Measurements from ENCODE around the gene LMX1A. TPM values are rescaled to one million over a fixed set of nuclear protein-coding genes. Genes with fewer than 3 reads are reported as not detected.
A peak's percentile ranks its signal among the peaks of the same experiment; 100 is the strongest.

LMX1A gene
- polyA plus RNA-seq, 4 donors, result 0.04 TPM; not detected in 3

DNA sequence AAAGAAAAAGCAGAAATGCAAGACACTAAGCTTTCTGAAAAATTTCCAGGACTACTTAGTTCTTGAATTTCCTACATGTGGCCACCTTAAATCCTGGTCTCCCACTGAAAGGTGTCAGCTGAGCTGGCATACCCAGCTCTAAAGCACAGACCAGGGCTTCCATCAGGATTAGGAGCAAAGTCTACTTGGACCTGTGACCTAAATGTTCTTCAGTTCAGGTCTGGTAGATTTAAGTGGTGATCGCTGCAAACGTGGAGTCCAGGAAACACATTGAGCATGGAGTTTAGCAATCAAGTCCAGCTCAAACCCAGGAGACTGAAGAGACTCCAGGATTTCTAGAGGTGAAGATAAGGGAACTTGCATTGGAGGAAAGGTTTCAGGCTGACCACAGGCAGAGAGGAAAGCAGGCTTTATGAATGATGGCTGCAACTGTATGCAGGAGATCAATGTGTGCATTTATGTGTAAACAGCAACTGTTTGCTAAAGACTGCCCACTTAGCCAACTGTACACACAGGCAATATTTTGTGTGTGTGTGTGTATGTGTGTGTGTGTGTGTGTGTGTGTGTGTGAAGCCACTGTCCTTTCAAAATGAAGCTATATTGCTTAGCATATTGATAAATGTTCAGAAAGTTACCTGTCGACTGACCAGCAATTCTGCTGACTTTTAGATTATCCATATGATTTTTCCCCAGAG, 75.2 kb downstream of the LMX1A start:
- no peak for DNase-seq (ENCODE audit: low read depth in 4 of 4, low spot score in 3 of 4)

DNA sequence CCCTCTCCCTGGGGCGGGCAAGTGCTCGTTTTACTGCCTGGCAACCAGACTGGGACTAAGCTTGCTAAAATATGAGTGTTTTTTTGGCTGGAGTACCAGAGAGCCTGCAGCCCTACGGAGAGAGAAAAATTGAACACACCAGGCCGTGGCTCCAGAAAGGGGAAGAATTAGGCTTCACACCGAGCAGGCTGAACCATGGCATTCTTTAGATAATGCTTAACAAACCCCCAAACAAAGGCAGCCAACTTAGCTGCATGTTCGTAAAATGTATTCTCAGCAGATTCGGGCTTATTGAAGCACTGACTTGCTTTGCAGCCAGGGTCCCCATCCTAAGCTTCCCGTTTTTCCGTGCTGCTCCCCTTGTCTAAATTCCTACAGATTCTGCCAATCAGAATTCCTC, 76.6 kb downstream of the LMX1A start:
- DNase-seq (ENCODE audit: low read depth in 4 of 4, low spot score in 3 of 4), result no peak

DNA sequence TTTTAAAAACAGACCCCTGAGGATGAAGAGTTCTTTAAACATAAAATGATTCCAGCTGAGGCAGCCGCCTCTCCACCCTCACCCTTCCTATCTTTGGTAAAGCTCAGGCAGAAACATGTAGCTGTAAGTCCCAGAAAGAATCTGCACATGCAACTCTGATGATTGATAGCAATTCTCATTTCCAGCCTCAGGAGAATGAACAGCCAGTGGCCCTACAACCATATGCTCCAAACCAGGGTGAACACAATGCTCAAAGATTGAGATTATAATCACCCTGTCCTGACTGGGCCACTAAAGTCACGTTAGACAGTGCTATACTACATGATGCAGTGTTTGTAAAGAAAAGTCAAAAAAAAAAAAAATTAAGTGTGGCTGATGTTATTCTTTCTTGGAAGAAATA, 80.2 kb downstream of the LMX1A start:
- no peak for DNase-seq (ENCODE audit: low read depth in 4 of 4, low spot score in 3 of 4)

DNA sequence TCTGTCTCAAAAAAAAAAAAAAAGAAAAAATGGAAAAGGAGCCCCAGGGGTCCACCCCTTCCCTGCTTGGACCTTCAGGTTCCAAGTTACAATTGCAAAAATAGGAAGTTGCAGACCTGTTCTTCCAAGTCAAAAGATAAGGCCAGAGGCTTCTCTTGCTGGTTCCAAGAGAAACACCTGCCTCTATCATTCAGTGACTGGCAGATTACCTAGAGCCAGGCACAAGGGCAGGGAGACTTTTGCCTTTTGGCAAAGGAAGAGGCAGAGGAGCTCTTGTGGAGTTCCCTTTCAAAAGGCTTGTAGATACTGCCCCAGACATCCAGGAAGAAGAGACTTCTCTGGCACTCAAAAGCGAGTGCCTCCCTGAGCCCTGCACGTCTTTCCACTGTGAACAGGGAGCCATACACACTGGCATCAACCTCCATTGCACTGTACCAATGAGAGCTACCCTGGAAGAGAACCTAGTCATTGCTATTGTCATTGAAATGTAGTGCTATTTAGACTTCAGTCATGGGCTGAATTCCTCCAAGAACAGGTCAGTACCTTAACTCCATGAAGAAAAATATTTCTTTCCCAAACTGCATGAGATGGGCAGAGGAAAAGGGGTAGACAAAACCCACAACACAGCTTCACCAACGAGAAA, 91.2 kb downstream of the LMX1A start:
- DNase-seq (ENCODE audit: low read depth in 4 of 4, low spot score in 3 of 4), result no peak

DNA sequence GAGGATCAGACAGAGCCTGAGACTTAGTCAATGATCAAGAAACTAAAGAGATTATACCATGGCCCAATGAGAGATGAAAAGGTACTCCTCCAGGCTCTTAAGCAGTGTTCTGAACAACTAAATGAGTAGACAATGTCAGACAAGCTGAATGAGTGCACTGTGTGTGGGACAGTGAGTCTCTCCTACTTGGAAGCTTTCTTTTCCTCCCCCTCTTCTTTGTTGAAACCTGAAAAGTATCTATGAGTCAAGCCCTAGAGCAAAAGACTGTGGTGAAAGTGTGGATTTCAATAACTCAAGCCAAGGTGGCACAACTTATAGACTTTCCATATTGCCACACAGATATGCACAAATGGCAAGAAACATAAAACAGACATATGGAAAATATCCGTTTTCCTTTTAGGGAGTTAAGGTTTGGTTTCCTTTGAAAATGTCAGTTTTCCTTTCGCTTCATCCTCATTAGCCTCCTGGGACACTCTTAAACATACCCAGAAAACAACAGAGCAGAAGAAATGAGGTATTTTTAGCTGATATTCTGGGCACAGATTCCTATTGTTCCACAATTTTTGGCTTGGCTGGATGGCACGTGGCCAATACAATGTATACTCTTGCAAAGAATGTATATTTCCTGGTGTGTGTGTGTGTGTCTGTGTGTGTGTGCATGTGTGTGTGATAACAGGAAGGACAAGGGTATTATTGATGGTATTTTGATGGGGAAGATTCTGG, 96.6 kb downstream of the LMX1A start:
- no peak for DNase-seq (ENCODE audit: low read depth in 4 of 4, low spot score in 3 of 4)

DNA sequence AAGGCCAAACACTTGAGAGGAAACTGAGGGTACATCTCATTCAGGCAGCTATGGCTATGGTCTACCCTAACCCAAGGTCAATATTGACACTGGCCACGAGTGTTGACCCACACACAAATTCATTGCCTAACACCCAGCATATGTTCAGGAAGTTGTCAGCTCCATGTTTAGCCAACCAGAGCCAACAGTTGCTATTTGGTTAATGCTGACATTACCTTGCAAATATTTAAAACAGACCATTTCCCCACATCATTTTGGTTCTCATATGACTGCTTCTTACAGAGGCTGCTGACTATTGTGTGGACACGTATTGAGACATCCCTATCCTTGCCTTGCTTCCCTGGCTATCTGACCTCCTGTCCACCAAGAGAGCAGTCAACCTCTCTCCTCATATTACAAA, 97.3 kb downstream of the LMX1A start:
- no peak for DNase-seq (ENCODE audit: low read depth in 4 of 4, low spot score in 3 of 4)

DNA sequence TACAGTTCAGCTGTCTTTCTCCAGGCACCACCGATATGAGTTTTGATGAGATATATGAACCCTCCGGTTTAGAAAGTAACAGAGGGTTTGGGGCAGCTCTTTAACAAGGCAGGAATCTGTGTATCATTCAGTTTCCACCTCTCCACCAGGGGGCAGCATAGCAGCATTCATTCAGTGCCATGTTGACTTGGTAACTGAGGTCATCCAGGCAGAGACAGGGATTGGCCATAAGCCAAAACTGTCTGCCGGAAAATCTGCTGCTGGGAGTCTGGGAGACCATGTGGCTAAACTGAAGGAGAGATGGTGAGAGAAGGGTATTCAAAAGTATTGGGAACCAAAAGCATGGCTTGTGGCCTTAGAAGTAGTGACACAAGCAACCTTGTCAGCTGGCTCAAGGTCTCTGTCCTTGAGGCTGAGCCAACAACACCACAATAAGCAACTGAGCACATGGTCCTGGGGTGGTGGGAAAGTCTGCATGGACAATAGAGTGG, 98.5 kb downstream of the LMX1A start:
- peak in 3 of 4 donors; percentile 38 to 56 (median 54) for DNase-seq (ENCODE audit: low read depth in 4 of 4, low spot score in 3 of 4)

DNA sequence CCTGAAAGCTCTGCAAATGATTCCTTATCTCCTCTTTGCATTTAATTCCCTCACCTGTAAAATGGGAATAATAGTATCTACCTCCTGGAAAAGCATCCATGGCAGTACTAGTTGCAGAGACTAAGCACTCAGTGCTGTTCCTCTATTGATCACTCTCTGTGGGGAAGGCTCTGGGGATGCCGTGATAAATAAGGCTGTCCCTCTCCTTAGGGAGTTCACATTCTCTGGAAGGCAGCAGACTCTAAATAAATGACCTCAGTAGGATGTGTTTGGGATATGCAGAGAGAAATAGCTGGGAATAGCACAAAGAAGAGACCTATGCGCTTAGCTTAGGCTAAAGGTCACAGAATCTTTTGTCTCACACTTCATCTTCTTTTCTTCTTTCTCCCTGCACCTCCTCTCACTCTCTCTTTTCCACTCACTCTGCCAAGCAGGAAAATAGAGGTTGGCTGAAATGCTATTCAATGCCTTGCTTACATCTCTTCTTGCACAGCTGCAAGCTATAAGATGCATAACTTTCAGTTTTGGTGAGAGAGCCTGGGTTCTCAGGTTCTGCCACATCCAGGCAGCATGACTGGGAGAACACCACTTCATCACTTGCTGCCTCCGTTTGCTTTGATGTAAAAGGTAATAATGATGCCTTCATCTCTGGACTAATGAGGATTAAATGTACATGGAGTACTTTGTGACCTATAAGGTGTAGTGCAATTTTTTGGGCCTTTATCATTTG, 101.5 kb downstream of the LMX1A start:
- DNase-seq (ENCODE audit: low read depth in 4 of 4, low spot score in 3 of 4), result no peak

DNA sequence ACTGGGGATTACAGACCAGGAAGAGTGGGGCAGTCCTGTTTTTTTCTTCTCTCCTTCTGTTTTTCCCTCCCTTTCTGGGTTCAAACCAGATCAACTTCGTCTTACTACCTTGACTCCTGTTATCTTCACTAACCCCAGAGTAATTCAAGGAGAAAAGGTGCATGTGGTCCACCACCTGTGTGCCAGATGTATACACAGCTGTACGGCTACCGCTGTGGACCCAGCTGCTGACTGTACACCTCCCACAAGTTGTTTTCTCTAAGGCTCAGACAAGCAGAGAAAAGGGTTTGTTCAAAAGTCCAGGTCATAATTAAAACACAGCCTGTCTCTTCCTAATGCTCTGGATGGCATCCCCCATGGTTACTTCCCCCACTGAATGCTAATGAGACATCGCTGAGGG, 102.1 kb downstream of the LMX1A start:
- no peak for DNase-seq (ENCODE audit: low read depth in 4 of 4, low spot score in 3 of 4)

DNA sequence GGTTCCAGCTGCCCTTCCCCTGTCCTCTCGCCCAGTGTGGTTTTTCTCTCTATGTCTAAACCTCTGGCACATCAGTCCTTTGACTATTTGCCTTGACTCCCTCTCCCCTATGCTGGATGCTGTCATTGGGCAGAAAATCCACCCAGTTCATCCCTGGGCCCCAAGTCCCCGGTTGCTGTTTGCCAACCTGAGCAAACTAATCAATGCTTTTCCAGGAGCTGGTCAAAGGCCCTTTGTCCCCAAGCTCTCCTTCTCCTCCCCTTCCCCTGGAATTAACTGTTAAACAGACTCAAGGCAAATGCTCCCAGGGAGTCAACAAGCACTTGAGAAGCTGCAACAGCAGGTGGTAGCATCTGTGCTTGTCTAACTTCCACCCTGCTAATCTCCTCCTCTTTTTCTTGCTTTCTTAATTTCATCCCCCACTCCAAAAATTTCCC, 102.7 kb downstream of the LMX1A start:
- DNase-seq (ENCODE audit: low read depth in 4 of 4, low spot score in 3 of 4), result no peak

DNA sequence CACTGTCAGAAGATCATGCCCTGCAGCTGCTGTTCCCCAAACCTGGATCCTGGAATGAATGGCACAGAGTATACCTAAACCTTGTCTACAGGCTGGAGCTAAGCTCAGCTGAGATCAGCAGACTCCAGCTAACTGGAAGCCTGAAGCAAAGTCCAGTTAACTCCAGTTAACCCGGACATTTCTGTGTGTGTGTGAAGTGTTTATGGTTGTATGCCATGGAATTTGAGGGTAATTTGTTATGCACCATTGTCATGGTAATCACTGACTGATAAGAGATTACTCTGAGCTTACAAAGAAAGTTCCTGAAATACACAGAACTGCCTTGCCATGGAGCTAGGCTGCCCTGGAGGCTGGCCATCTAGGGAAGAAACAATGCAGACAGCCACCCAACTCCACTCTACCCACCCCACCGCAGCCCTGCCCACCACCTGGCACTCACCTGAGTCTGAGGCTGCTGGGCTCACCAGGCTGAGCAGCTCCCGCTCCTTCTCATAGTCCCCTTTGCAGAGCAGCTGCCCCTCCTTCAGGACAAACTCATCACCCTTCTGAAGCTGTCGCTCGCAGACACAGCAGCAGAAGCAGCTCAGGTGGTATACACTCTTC, 107.4 kb downstream of the LMX1A start:
- no peak for DNase-seq (ENCODE audit: low read depth in 4 of 4, low spot score in 3 of 4)

DNA sequence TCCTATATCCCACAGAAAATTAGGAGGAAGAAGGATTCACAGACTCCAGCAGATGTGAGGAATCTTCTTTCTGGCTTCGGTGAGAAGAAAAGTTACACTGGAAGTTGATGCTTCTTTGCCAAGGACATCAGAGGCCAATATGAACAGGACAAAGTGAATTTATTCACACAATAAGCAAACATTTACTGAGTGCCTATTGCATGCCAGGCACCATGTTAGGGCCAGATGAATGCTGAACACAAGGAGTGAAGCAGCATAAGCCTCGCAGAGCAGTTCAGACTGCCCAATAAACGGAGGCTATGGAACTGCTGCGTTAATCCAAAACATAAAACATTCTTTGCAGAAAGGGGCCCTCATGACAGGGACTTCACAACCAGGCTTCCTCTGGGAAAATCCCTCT, 114.6 kb downstream of the LMX1A start:
- no peak for DNase-seq (ENCODE audit: low read depth in 4 of 4, low spot score in 3 of 4)

DNA sequence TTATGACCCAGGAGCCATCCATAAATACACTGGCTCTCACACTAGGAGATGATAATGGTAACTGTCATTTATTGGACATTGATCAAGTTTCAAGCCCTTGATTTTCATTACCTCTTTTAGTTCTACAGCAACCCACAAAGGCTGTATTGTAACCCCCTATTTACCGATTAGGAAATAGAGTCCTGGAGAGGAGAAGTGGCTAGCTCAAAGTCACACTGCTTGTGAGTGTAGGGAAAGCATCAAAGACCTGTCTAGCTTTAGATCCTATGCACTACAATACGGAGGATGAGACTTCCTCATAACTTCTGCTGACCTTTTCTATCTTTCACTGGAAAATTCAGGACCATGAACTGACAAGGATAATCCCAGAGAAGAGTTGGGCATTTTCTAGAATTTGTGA, 115.2 kb downstream of the LMX1A start:
- no peak for DNase-seq (ENCODE audit: low read depth in 4 of 4, low spot score in 3 of 4)

DNA sequence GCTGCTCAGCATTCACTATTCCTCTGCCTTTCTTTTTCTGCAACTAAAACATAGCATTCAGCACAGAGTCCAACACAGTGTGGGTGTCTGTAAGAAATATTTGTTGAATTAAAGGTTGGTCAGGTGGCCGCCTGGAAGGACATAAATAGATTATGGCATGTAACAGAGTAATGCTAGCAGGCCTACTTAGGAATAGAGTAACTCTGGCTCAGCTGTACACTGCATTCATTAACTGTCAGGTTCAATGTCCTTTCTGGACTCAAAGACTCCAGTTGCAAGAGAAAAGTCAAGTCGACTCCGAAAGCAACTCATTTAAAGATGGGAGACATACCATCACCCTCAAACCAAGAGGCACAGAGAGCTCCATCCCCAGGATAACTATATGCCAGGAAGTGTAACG, 116.0 kb downstream of the LMX1A start:
- DNase-seq (ENCODE audit: low read depth in 4 of 4, low spot score in 3 of 4), result no peak

DNA sequence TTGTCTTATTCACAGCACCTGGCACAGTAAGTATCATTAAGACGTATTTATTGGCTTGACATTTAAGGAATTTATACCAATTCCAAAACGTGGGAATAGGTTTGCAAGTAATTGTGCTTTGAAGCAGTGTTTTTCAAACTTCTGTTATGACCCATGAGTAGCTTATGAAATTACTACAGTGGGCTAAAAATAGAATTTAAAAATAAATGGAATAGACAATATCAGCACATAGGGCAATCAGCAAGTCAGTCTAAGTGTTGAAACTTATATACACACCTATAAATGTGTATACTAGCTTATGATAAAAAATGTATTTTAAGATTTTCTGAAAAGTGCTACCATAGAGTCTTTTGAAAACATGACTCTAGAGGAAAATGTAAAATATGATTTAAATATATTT, 116.6 kb downstream of the LMX1A start:
- no peak for DNase-seq (ENCODE audit: low read depth in 4 of 4, low spot score in 3 of 4)

DNA sequence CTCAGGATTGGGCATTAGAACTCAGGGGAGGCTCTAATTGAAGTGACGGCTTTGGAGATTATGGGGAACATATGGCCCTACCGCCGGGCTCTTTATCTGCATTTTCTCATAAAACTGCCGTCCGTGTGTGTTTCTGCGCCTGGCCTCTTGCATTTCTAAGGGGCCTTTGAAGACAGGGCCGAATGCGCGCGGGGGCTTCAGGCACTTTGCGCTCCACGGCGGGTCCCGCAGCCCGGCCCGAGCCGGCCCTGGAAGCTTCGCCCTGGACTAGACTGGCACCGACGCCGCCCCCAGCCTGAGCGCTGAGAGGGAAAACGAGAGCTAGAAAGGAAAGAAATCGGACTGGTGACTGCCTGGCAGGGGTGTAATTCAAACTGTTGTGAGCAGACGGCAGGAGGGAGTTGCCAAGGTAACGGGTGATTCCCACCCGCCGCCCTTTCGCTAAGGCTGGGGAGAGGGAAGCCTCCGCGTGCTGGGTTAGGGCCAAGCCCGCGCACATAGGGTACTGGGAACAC, 120.7 kb downstream of the LMX1A start:
- DNase-seq (ENCODE audit: low read depth in 4 of 4, low spot score in 3 of 4), result peak in 1 of 4 donors; percentile 29

DNA sequence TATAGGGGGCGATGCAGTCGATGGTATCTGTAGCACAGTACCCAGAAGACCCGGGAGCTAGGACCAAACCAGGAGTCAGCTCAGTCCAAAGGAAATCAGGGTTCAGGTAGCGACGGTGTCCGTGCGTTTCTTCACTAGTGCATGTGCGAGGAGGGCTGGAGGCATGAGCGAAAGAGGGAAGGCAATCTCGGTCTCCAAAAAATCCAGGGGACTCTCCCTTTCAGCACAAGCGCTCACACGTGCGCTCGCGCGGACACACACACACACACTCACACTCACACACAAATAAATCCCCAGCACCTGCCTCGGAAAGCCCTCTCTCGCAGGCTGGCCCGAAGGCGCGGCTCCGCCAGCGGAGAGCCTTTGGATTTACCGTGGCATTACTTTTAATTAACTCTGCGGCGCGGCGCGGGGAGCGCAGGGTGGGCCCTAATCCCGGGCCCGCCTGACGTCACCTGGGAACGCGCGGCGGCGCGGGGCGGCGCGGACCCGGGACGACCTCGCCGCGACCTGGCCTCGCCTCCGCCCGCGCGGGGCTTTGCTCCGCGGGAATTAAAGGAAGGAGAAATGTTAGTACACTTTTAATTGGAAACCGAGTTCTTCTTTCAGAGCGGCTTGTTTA, 121.2 kb downstream of the LMX1A start:
- no peak for DNase-seq (ENCODE audit: low read depth in 4 of 4, low spot score in 3 of 4)

DNA sequence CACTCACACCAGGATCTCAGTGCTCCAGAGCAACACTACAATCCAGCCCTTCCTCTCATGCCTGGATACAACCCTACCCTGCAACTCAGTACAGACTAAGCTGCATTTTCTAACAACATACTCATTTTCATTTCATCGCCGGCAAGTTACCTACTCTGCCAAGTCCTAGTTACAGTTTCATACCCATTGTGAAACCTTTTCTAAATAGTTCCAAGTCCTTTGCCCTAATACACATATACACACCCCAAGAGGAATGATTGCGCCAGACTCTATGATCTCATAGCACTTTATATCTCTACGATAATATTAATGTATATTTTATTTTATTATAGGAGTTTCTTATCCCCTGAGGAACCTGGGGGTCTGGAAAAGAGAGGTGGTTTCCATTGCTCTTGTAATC, 122.4 kb downstream of the LMX1A start:
- no peak for DNase-seq (ENCODE audit: low read depth in 4 of 4, low spot score in 3 of 4)

DNA sequence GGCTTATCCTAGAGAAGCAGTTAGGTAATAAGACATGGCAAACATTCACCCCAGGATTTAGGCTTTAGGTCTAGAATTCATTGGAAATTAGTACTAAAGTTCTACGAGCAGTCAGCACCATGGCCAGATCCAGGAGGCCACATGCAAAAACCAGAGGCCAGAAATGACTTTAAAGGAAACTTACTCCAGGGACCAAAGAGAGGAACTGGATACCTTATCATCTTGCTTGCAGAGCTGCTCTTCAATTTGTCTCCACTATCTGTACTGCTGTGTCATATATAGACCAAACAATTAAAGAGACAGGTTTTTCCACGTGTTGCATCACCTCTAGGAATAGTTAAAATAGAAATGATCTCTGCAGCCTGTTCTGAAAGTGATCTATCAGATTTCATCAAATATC, 127.8 kb downstream of the LMX1A start:
- no peak for DNase-seq (ENCODE audit: low read depth in 4 of 4, low spot score in 3 of 4)

DNA sequence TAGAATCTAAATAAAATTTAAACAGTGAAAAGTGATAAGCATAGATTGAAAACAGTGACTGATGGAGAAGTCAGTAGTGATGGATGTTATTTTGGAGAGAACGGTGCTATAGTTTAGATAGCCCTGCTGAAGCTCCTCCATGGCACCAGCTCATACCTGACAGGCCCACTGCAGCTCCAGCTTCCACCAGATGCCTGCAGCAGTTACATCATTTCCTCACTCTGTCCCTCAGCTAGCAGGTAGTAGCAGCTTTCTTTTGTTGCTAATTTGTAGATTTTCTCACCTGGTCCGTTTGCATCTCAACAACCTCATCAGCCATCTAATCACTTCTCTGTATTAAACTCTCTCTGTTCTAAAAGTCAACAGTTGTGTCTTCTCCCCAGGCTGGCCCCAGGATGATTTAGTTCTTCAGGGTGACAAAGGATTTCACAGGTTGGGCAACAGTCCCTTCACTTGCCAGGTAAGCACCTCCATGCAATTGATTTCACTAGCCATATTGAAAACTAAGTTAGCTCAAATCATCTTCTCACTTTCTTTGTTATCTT, 128.3 kb downstream of the LMX1A start:
- no peak for DNase-seq (ENCODE audit: low read depth in 4 of 4, low spot score in 3 of 4)
